ENCODE results near the gene ADRM1.
A peak's percentile ranks its signal among the peaks of the same experiment; 100 is the strongest.

Gene ADRM1

DNA sequence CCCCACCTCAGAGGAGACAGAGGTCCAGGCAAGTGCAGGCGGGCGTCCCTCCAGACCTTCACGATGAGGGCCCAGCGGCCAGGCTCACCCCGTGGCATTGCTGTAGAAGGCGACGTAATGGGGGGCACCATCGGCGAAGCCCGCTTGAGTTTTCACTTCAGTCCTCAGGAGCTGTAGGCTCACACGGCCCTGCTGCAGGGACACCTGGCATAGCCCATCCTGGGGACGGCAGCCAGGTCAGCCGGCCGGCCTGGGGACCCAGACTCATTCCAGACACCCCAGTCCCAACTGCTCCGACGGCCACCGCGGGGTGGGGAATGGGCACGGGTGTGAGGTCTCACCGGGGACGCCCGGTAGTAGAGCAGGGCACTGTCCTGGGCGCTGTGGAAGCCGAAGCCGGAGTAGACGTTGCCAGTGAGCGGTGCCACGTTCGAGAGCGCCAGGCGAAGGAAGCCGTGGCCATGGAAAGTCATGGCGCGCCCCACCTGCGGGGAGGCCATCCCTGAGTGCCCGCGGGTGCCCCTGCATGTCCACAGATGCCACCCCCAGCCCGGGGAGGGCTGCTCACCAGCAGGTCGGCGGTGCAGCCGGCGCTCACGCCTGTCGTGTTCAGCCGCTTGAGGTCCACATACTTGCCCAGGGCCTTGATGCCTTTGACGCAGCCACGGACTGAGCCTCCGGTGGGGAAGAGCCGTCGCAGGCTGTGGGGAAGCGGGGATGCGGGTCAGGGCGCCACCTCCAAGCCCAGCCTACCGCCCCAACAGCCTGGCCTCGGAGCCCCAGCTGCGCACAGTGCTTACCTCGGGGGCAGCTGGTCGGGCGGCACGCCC is 9.2 kb downstream of the ADRM1 start:
- DNase-seq: no peak

DNA sequence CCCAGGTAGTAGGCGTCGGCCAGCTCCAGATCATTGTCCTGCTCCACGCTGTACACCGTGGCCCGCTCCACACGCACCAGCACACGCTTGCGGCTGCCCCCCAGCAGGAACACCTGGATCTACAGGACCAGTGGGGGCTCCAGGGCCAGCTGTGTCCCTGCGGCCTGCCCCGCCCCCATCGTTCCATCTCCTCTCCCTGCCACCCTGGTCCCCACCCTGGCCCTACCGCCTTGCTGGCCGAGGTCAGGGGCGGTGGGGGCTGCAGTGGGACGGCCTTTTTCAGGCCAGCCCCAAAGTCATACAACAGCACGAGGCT is 9.8 kb downstream of the ADRM1 start:
- no peak for DNase-seq

DNA sequence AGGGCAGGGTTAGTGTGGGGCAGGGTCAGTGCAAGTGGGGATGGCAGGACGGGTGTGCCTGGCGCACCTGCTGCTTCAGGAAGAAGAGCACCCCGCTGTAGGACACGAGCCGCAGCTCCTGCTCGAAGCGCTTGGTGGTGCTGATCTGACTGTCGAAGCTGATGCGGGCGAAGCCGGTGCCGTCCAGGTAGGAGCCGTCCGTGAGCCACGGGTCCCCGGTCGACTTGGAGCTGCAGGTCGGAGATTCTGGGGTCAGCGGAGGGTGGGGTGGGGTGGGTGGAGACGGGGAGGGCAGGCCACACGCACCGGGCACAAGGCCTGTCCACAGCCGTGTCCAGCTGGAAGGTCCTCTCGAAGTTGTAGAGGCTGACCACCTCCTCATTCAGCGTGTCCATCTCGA is 10.2 kb downstream of the ADRM1 start:
- no peak for DNase-seq

- DNase-seq: no peak
Measured at GRCh38 chr20:62313460-62314338, 10.9 kb downstream of the ADRM1 start.

DNA sequence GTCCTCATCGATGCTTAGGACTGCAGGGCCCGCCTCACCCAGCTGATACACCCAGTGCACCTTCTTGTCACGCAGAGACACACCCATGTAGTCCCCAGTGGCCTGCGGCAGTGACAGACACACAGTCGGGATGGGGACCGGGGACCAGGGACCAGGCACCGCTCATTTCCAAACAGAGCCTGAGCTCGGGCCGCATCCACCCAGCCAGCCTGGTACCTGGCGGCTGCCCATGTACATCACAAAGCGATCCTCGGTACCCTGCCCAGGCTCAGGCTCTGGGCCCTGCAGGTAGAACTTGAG is 11.5 kb downstream of the ADRM1 start:
- no peak for DNase-seq

DNA sequence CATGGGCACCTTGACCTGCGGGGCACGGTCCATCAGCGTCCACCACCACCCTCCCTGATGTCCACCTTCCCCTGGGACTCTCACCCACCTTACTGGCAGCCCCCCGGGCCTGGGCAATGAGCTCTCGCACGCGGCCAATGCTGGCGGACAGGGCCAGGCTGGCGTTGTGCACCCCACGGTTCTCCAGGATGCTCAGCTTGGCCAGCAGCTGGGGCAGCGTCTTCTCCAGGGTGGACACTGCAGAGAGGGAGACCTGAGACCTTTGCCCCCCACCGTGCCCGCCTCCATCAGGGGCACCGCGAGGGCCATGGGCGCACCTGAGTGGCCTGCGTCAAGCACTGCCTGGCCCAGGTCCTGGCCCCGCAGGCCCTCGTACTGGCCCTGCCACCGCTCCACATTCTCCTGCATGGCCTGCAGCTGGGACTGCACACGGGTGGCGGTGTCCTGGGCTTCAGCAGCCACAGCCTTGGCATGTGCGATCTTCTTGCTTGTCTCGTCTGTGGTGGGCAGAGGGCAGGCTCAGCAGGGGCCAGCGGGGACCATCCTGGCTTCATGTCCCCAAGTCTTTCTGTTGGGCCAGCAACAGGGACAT is 12.0 kb downstream of the ADRM1 start:
- no peak for DNase-seq

DNA sequence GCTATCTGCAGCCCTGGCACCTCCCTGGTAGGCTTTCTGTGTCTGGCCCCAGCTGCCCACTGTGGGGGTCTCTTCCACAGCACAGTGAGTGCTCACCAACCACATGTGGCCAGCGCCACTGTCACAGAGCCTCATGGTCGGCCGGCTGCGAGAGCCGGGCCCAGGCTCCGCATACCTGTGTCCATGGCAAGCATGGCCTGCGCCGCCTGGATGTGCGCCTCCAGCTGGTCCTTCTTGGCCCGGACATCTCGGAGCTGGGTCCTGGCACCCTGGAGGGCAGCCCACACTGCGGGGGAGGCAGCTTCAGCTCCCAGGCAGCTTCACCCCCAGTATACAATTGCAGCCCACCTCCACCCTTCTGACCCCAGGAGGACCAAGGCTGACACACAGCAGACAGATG is 13.0 kb downstream of the ADRM1 start:
- DNase-seq: no peak

DNA sequence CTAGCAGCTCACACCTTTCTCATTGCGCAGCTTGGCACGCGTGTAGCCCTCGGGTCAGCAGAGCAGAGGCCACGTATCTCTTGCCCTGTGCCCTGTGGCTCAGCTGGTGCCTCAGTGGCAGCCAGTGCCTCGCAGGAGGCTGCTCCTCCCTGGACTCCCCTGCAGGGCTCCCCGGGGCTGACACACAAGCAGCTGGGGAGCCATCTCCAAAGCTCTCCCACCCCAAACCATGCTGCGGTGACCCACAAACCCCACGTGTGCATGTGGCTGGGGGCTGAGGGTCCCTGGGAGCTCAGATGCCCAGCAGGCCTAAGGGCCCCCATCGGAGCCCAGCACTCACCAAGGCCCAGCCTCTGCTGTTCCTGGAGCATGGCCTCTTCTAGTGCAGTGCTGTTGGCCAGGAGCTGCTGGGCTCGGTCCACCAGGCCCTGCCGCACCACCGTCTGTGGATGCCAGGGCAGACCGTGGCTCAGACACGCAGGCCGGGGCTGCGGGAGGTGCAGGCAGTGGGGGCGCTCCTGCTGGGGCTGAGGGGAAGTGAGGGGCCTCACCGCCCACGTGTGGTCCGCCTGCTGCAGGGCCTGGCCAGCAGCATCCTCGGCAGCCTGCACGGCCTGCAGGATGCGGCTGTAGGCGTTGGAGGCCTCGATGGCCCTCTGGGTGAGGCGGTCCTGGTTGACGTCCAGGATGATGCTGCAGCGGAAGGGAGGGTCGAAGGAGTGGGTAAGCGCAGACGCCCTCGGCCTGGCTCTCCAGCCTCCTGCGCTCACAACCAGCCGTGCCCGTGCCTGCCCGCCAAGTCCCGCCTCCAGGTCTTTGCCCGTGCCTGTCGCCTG is 13.8 kb downstream of the ADRM1 start:
- no peak for DNase-seq

GRCh38 chr20:62317167-62317655 is 14.4 kb downstream of the ADRM1 start:
- DNase-seq: peak; percentile 16

GRCh38 chr20:62318400-62319345 is 15.9 kb downstream of the ADRM1 start:
- DNase-seq: no peak

DNA sequence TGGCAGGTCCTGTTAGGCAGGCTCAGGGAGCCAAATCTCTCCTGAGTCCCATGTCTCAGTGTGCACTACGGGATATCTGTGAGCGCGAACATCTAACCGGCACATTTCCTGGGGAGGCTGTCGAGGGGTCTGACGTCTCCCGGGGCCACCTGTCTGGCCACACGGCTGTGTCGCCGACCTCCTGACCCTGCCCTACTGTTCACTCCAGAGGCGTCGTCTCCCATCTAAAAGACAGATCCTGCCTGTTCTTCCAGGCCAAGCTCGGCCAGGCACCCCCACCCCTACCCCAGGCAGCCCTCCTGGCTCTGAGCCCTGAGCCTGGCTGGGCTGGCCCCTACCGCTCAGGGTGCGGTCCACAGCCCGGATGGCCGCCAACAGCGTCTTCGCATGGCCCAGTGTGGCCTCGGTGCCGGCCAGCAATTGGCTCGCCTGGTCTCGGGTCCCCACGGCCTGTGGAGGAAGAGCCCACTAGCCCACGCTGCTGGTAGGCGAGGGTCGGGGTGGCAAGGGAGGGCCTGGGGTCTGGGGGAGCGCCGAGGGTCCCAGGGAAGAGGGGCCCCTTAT is 16.6 kb downstream of the ADRM1 start:
- no peak for DNase-seq

DNA sequence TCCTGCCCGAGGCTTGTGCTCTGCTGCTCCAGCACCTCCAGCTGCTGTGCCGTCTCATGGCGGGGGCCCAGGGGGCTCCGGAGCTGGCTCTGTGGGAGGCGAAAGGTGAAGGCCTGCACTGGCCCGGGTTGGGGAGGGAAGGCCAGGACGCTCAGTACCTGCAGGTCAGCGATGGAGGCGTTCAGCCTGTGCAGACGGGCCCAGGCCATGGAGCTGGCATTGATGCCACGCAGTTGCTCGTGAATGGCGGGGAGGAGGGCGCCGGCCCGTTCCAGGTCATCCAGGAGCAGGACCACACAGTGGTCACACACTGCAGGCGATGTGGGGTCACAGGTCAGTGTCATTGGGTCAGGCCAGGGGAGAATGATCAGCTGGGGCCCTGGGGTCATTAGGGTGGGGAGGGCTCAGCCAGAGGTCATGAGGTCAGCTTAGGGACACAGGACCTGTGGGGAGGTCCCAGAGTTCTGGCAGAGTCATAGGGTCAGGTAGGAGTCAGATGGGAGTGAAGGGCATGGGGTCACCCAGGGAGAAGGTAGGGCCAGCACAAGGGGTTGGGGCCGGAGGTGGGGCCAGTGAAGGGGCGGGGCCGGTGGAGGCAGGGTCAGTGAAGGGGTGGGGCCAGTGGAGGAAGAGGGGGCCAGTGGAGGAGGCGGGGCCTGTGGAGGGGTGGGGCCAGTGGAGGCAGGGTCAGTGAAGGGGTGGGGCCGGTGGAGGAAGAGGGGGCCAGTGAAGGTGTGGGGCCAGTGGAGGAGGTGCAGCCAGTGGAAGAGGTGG is 18.0 kb downstream of the ADRM1 start:
- DNase-seq: no peak

- no peak for DNase-seq
Measured at GRCh38 chr20:62321521-62321948, 18.7 kb downstream of the ADRM1 start.

DNA sequence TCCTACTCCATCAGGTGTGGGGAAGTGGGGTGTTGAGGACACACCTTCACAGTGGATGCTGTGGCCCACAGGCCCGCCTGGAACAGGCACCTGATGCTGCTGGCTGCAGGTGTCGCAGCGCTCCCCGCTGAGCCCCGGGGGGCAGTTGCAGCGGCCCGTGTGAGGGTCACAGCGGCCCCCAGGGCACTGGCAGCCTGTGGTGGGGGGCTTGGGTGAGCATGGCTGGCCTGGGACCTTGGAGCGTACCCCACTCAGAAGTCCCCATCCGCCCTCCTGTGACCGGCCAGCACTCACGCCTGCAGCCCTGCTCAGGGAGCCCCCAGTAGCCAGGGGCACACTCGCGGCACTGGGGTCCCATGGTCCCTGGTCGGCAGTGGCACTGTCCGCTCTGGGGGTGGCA is 19.2 kb downstream of the ADRM1 start:
- no peak for DNase-seq

DNA sequence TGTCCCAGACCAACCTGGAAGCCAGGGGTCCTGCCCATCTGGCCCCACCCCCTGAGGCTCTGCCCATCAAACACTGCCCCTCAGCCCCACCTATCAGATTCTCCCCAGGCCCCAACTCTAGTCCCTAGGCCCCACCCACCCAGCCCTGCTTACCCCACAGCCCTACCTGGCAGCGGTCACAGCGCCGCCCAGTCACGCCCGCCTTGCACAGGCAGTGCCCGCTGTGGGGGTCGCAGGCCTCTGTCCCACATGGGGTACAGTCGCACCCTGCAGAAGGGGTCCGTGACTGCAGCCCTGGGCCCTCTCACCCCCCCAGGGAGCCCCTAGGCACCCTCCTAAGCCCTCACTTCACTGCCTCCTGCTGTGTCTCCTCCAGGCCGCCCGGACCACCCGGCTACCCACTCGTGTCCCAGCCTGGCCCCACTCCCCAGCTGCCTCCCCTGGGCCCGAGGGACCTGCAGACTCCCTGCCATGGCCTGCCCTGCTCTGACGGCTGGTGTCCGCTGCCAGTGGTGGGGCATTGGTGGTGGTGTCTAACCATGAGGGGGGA is 19.8 kb downstream of the ADRM1 start:
- no peak for DNase-seq

GRCh38 chr20:62323146-62323979 is 20.6 kb downstream of the ADRM1 start:
- no peak for DNase-seq

DNA sequence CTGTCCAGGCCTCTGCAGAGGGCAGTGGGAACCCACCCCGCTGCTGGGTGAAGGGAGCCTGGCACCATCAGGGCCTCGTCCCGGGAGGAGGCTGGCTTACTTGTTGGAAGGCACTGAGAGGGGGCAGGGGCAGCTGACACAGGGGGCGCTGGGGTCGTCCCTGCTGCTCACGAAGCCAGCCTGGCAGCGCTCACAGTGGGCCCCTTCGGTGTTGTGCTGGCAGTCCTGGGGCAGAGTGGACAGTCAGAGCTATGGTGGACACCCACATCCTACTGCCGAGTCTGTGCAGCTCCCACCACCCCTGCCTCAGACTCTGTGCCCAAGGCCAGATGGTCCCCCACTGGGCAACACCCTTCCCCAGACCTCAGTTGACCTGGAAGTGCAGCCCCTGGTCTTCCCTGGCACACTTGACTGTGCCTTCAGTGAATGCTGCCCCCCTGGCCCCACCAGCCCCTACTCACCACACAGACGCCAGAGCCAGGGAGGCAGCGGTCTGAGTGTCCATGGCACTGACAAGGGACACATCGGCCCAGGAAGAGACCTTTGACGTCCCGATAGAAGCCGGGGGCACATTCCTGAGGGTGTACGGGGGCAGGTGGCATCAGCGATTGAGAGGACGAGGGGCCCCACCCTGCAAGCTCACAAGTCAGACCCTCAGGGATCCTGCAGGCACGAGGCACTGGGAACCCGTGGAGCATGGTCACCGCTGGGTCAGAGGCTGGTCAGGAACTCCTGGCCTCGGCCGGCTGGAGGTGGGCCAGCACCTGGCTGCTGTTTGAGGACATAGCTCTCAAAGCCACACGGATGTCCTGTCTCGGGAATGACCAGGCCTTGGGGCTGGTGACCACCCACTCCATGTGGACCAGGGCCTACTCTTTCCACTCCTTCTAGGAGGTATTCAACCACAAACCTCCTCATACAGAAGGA is 21.4 kb downstream of the ADRM1 start:
- no peak for DNase-seq

Measured in NCI-H524 treated with DMSO at 0.1 percent for 48 hours (cell line).